Measurements from ENCODE around the gene YDJC. TPM values are rescaled to one million over a fixed set of nuclear protein-coding genes. Genes with fewer than 3 reads are reported as not detected.

The YDJC gene
- total and polyA plus RNA-seq, 2 donors (not counting 1 experiment from before 2014, with no cell fraction given) = 48.8 to 82.8 TPM

- intact Hi-C loops (cut with micrococcal nuclease) = loop anchor here (1.0 to 5.0 kb wide), 3 partner anchors 8 to 655 kb away; partner anchors contain the start of genes SDF2L1 and THAP7
- POLR2A ChIA-PET = no interaction called here
- H3K27ac ChIP-seq (ENCODE audit: low read length in 2 of 2) = no peak overlapping the region
Observed at GRCh38 chr22:21657360-21658032, 27.7 kb upstream of the YDJC start.

More at GRCh38 chr22:21657360-21658032, 27.7 kb upstream of the YDJC start:
- peak overlapping the region; percentile 81 for H3K4me2 ChIP-seq (replicated peaks; ENCODE audit: low read depth, low read length, poor library complexity, severe bottlenecking)
- TF ChIP-seq EZH2 (IDR thresholded peaks at IDR 0.05; ENCODE audit: borderline replicate concordance, insufficient read depth, low read depth, low read length, poor library complexity, severe bottlenecking) (no peak), CTCF (IDR thresholded peaks at IDR 0.05) (peak; percentile 31)
- Mint-ChIP-seq H3K4me1 (peaks cover 10% of the 10 kb centered on the region), H3K27ac (peak overlapping the region; percentile 75), H3K9me3 (ENCODE audit: insufficient read depth) (no peaks in the 10 kb centered on the region), H3K4me3 (peak overlapping the region; percentile 90), H3K27me3 (no peaks in the 10 kb centered on the region)
- DNase-seq (peak; percentile 88), ATAC-seq (ENCODE audit: low read depth) (peak; percentile 97)
- H4K20me1 ChIP-seq (ENCODE audit: control insufficient read depth, insufficient read depth, low read length, poor library complexity, severe bottlenecking) = no peaks in the 10 kb centered on the region
- H3K4me1 ChIP-seq (ENCODE audit: control insufficient read depth in 2 of 2, insufficient read depth in 2 of 2, low read length in 2 of 2) = peaks cover 6 to 18% of the 10 kb centered on the region in 2 donors
- no peaks in the 10 kb centered on the region for H3K36me3 ChIP-seq (replicated peaks in 1 of 2; ENCODE audit: control extremely low read depth in 1 of 2, control insufficient read depth in 1 of 2, extremely low read depth in 1 of 2, insufficient read depth in 2 of 2, low read length in 1 of 2)
- peak overlapping the region; percentile 60 for H3K9ac ChIP-seq (ENCODE audit: low read length)
- WGBS (ENCODE audit: insufficient coverage) = under 1% methylated on average over 75 of the region's 79 CpGs
- peak overlapping the region in 4 of 5 experiments; percentile 60 to 73 (median 64) for H3K4me3 ChIP-seq (ENCODE audit: control extremely low read depth in 1 of 5, extremely low read depth in 1 of 5, insufficient read depth in 1 of 5, low read depth in 2 of 5, low read length in 4 of 5)
- peak overlapping the region; percentile 86 for H2AFZ ChIP-seq (ENCODE audit: insufficient read depth, low read depth, low read length, poor library complexity, severe bottlenecking)
- peaks cover 0 to 3% (median 0%) of the 10 kb centered on the region in 3 donors for H3K9me3 ChIP-seq (ENCODE audit: control extremely low read depth in 1 of 3, control insufficient read depth in 2 of 3, insufficient read depth in 1 of 3, low read length in 2 of 3)
- CTCF ChIA-PET = interaction anchor here (2.3 to 3.1 kb wide), 2 partner anchors 10 to 11 kb away, joined by 15 to 19 read pairs; no protein-coding TSS in a partner anchor
- no peaks in the 10 kb centered on the region for H3K79me2 ChIP-seq (ENCODE audit: control insufficient read depth, insufficient read depth, low read length)
- no peaks in the 10 kb centered on the region for H3K27me3 ChIP-seq (replicated peaks in 1 of 4; ENCODE audit: control extremely low read depth in 1 of 4, control insufficient read depth in 3 of 4, insufficient read depth in 4 of 4, low read length in 3 of 4)
